Uterus (tissue), 2 donors: ENCODE results near the gene EIF4EBP3.

Source experiments
- CTCF ChIP-seq, 4 experiments: fragments of 200-600 bp in 2 of 4; fragments of 450-650 bp in 2 of 4; sonication (generic) in 2 of 4; IDR thresholded peaks; one replicate each; pipeline ENCODE4 v1.5.1; 2016 to 2019; ENCODE audit warnings: antibody characterized with exemption in 4 of 4, mild to moderate bottlenecking in 2 of 4, moderate library complexity in 1 of 4
- POLR2A ChIP-seq, 2 donors: fragments of 450-650 bp; IDR thresholded peaks; one replicate each; pipeline ENCODE4 v1.6.1; 2016; ENCODE audit warnings: antibody characterized with exemption in 2 of 2, mild to moderate bottlenecking in 1 of 2, moderate library complexity in 1 of 2

GRCh38 chr5:140587495-140587894 is 40.0 kb downstream of the EIF4EBP3 start:
- TF ChIP-seq CTCF (IDR thresholded peaks at IDR 0.05) (no peak), POLR2A (IDR thresholded peaks at IDR 0.05) (no peak)
